ENCODE results near the gene TBCK.

DNA sequence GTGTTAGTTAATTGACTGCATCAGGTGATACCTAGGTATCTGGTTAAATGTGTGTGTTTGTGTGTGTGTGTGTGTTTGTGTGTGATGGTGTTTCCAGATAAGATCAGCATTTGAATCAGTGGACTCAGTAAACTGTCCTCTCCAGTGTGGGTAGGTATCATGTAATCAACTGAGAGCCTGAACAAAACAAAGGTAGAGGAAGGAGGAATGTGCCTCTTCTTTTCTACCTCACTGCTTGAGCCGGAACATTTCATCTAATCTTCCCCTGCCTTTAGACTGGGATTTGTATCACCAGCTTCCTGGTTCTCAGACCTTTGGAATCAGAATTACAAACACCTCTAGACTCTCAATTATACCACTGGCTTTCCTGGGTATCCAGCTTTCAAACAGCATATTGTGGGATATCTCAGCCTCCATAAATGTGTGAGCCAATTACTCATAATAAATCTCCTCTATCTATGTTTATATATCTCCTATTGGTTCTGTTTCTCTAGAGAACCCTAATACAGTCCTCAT lies 120.5 kb downstream of the TBCK start:
- TF ChIP-seq EZH2 (IDR thresholded peaks at IDR 0.05; ENCODE audit: low read depth, low read length, severe bottlenecking) (no peak), RBBP5 (IDR thresholded peaks at IDR 0.05; ENCODE audit: borderline replicate concordance, low read depth, low read length) (no peak), CEBPB (IDR thresholded peaks at IDR 0.05; ENCODE audit: low read depth, low read length) (no peak), SP2 (IDR thresholded peaks at IDR 0.05; ENCODE audit: low read length) (no peak), CBX5 (IDR thresholded peaks at IDR 0.05; ENCODE audit: low read depth, low read length) (no peak), CHD2 (IDR thresholded peaks at IDR 0.05; ENCODE audit: low read length) (no peak), EP300 (IDR thresholded peaks at IDR 0.05; ENCODE audit: borderline replicate concordance in 1 of 2, low read depth in 2 of 2, low read length in 2 of 2) (no peak), HDAC6 (IDR thresholded peaks at IDR 0.05; ENCODE audit: low read depth, low read length) (no peak), POU5F1 (IDR thresholded peaks at IDR 0.05; ENCODE audit: low read depth, low read length) (no peak), TAF1 (IDR thresholded peaks at IDR 0.05; ENCODE audit: low read depth, low read length) (no peak)
- TF ChIP-seq, protein P1, sequence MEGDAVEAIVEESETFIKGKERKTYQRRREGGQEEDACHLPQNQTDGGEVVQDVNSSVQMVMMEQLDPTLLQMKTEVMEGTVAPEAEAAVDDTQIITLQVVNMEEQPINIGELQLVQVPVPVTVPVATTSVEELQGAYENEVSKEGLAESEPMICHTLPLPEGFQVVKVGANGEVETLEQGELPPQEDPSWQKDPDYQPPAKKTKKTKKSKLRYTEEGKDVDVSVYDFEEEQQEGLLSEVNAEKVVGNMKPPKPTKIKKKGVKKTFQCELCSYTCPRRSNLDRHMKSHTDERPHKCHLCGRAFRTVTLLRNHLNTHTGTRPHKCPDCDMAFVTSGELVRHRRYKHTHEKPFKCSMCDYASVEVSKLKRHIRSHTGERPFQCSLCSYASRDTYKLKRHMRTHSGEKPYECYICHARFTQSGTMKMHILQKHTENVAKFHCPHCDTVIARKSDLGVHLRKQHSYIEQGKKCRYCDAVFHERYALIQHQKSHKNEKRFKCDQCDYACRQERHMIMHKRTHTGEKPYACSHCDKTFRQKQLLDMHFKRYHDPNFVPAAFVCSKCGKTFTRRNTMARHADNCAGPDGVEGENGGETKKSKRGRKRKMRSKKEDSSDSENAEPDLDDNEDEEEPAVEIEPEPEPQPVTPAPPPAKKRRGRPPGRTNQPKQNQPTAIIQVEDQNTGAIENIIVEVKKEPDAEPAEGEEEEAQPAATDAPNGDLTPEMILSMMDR (IDR thresholded peaks at IDR 0.05; ENCODE audit: control extremely low read depth in 1 of 3, insufficient read depth in 1 of 3, low read depth in 1 of 3, low read length in 3 of 3), result no peak
- TF ChIP-seq, protein P2, sequence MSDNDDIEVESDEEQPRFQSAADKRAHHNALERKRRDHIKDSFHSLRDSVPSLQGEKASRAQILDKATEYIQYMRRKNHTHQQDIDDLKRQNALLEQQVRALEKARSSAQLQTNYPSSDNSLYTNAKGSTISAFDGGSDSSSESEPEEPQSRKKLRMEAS (IDR thresholded peaks at IDR 0.05), result no peak
